Type B pancreatic cell (in vitro differentiated cells): ENCODE data around the gene HMG20A. TPM values are rescaled to one million over a fixed set of nuclear protein-coding genes. Genes with fewer than 3 reads are reported as not detected.

Source experiments
- DNase-seq: peaks from one replicate; pipeline ENCODE4 v3.0.0; 2021; ENCODE audit warnings: mixed read lengths; ENCODE audit not compliant: unreplicated experiment; ENCODE audit errors: extremely low spot score
- H3K27ac Mint-ChIP-seq: 2 replicates; pipeline ENCODE4 v1.8.0; 2021; ENCODE audit warnings: mild to moderate bottlenecking, mixed read lengths
- H3K27me3 Mint-ChIP-seq: 2 replicates; pipeline ENCODE4 v1.8.0; 2021; ENCODE audit warnings: mixed read lengths
- H3K36me3 Mint-ChIP-seq: 2 replicates; pipeline ENCODE4 v1.8.0; 2021; ENCODE audit warnings: mixed read lengths
- H3K4me1 Mint-ChIP-seq: one replicate; pipeline ENCODE4 v1.8.0; 2021; ENCODE audit warnings: mixed read lengths; ENCODE audit not compliant: unreplicated experiment
- H3K4me3 Mint-ChIP-seq: 2 replicates; pipeline ENCODE4 v1.8.0; 2021; ENCODE audit warnings: mild to moderate bottlenecking, mixed read lengths
- H3K9me3 Mint-ChIP-seq: 2 replicates; pipeline ENCODE4 v1.8.0; 2021; ENCODE audit warnings: mixed read lengths
- total RNA-seq: library from RNA; stranded (reverse); gene quantifications from 2 replicates; pipeline ENCODE4 v1.2.1, GENCODE V29; 2021; ENCODE audit warnings: low replicate concordance
- TF ChIP-seq, protein P1 (sequence below): fragments of 200-600 bp; sonication (generic); conservative IDR thresholded peaks from 2 replicates; pipeline ENCODE4 v1.5.0; 2021; ENCODE audit warnings: antibody characterized with exemption, mild to moderate bottlenecking

The HMG20A gene
- total RNA-seq, 1 donor from 2014 or later: 48.7 TPM

DNA sequence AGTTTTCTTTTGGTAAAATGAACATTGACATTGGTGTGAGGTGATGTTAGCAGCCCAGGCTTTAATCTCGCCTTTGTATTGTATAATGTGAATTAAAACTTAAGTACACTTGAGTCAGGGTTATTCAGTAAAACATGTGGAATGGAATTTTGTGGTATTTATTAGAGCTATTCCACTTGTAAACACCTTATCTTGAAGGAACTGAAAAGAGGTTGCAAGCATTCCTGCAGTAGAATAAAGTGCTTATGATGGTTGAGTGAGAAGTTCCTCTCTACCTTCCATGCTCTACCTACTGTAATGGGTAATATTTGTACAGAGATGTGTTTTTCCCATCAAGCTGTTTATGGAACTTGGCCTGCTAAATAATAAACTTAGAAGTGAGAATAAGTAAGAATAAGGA is 36.1 kb downstream of the HMG20A start:
- Mint-ChIP-seq H3K36me3 (peaks cover 21% of the 10 kb centered on the region), H3K4me3 (no peak overlapping the region), H3K27ac (no peak overlapping the region), H3K4me1 (peaks cover 19% of the 10 kb centered on the region), H3K27me3 (no peaks in the 10 kb centered on the region), H3K9me3 (no peaks in the 10 kb centered on the region)
- no peak for DNase-seq
- TF ChIP-seq, protein P1, sequence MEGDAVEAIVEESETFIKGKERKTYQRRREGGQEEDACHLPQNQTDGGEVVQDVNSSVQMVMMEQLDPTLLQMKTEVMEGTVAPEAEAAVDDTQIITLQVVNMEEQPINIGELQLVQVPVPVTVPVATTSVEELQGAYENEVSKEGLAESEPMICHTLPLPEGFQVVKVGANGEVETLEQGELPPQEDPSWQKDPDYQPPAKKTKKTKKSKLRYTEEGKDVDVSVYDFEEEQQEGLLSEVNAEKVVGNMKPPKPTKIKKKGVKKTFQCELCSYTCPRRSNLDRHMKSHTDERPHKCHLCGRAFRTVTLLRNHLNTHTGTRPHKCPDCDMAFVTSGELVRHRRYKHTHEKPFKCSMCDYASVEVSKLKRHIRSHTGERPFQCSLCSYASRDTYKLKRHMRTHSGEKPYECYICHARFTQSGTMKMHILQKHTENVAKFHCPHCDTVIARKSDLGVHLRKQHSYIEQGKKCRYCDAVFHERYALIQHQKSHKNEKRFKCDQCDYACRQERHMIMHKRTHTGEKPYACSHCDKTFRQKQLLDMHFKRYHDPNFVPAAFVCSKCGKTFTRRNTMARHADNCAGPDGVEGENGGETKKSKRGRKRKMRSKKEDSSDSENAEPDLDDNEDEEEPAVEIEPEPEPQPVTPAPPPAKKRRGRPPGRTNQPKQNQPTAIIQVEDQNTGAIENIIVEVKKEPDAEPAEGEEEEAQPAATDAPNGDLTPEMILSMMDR: no peak

DNA sequence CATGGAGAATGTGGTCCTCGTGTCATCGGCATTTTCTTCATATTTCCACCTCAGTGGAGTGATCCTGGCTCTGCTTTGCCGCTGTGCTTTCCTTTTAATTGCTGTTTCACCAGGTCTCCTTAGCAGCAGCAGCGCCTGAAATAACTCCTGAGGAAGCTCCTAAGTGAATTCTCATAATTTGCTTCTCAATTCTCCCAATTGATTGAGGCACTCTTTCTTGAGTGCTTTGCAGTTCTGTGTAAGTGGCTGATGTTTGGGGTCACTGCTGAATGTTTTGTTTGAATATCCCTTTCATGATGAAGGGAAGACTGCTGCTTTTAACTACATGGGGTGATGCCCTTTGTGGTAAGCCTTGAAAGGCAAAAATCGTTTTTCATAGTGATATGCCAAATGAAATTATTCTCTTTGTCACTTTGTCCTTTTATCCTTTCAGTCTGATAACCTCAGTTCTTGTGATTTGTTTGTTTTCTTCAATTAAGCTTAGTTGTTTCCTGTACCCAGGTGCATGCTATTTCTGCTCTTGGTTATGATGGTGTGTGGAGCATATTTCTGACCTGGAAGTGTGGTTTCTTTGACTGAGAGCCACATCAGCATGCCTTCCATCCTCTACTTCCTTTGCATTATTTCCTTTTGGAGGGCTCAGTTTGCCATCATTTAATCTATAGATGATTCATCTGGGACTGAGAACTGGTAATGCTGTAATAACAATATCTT is 36.7 kb downstream of the HMG20A start:
- H3K4me3 Mint-ChIP-seq: no peak overlapping the region
- no peak for DNase-seq

DNA sequence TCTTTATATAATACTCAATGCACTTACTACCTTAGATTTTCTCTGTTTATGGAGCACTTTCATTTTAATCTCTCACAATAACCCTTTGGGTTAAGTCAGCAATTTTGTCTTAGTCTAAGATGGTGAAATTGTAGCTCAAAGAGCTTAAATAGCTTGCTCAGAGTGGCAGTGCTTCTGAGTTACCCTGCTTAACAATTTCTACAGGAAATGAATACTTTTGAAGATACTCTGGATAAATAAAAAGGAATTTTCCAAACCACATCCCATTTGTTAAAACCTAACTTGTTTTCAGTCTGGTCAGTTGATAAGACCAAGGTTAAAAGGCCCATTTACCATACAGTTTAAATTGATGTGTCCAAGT is 37.2 kb downstream of the HMG20A start:
- H3K27ac Mint-ChIP-seq: no peak overlapping the region
- no peak for DNase-seq
- H3K9me3 Mint-ChIP-seq: no peaks in the 10 kb centered on the region
- TF ChIP-seq, protein P1: no peak
- no peak overlapping the region for H3K4me3 Mint-ChIP-seq
- H3K4me1 Mint-ChIP-seq: peaks cover 19% of the 10 kb centered on the region
- no peaks in the 10 kb centered on the region for H3K27me3 Mint-ChIP-seq
- peaks cover 17% of the 10 kb centered on the region for H3K36me3 Mint-ChIP-seq

More for the DNA sequence above, 36.7 kb downstream of the HMG20A start:
- TF ChIP-seq, protein P1: no peak
- no peaks in the 10 kb centered on the region for H3K27me3 Mint-ChIP-seq
- H3K4me1 Mint-ChIP-seq: peaks cover 19% of the 10 kb centered on the region
- no peaks in the 10 kb centered on the region for H3K9me3 Mint-ChIP-seq
- H3K27ac Mint-ChIP-seq: no peak overlapping the region
- H3K36me3 Mint-ChIP-seq: peaks cover 17% of the 10 kb centered on the region

DNA sequence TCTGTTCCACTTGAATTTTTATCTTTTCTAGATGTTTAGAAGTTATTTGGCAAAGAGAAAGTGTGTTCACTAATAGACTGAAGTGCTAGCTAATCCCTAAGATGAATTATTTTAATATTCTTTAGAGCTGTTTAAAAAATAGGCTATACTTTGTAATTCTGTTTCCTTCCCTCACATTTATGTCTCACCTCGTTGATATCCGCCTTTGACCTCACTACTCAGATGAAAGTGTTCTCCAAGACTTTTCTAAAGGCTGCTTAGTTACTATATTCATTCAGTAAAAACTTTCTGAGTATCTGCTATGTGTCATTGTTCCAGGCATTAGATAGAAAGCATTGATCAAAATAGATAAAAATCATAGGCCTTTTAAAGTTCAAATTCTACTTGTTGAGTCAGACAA is 38.3 kb downstream of the HMG20A start:
- H3K36me3 Mint-ChIP-seq: peaks cover 17% of the 10 kb centered on the region
- no peak overlapping the region for H3K4me3 Mint-ChIP-seq
- DNase-seq: no peak
- H3K9me3 Mint-ChIP-seq: no peaks in the 10 kb centered on the region
- TF ChIP-seq, protein P1: no peak
- peaks cover 19% of the 10 kb centered on the region for H3K4me1 Mint-ChIP-seq
- no peak overlapping the region for H3K27ac Mint-ChIP-seq
- no peaks in the 10 kb centered on the region for H3K27me3 Mint-ChIP-seq

DNA sequence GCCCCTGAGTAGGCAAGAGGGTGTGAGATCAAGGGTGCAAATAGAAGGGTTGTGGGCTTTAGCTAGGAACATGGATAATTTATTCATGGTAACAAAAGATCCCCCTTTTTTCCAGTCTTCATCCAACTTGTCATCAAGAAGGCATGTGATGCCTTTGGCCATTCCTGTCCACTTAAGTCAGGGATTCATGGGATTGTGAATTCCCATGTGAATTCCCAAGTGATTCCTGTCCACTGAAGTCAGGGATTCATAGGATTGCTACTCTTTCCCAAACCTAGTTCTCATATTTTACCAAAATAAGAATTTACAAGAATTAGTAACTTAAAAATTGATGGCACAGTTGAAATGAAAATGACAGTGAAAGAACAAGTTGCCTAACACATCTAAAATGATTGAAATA is 40.8 kb downstream of the HMG20A start:
- Mint-ChIP-seq H3K27me3 (no peaks in the 10 kb centered on the region), H3K27ac (no peak overlapping the region), H3K36me3 (peaks cover 18% of the 10 kb centered on the region), H3K9me3 (no peaks in the 10 kb centered on the region), H3K4me3 (no peak overlapping the region), H3K4me1 (peaks cover 13% of the 10 kb centered on the region)
- no peak for DNase-seq
- TF ChIP-seq, protein P1: no peak
